ENCODE measurements around the gene WWOX.

WWOX gene

DNA sequence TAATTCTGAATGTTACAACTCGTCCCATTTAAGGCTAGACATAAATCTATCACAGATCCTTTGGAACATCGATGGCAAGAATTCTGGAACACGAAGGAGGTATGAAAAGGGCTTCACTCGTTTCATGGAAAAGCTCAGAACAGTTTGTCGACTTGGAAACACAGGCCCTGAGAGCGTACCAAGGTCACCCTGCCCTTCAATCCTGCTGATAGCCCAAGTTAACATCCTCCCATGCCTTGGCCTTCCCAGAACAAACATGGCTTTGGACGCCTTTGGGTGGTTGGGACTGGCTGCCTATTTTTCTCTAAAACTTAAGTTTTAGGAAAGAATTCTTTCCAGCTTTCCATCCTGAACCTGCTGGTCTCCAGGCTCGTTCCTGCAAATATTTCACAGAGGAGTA, 1105.0 kb downstream of the WWOX start:
- H3K36me3 ChIP-seq (ENCODE audit: control insufficient read depth, insufficient read depth, low read length), result no peaks in the 10 kb centered on the region
- no peak overlapping the region for H2AK5ac ChIP-seq (ENCODE audit: low read length)
- H3K27me3 ChIP-seq (ENCODE audit: insufficient read depth, low read length, poor library complexity), result no peaks in the 10 kb centered on the region
- no peak overlapping the region for H3K9ac ChIP-seq (ENCODE audit: low read length)
- H3K23ac ChIP-seq (ENCODE audit: low read length), result no peak overlapping the region
- no peak overlapping the region for H3K4me2 ChIP-seq (ENCODE audit: low read length)
- H4K8ac ChIP-seq (ENCODE audit: low read depth, low read length), result no peak overlapping the region
- H2BK120ac ChIP-seq (ENCODE audit: low read depth, low read length), result no peak overlapping the region
- H4K5ac ChIP-seq (ENCODE audit: low read length), result no peak overlapping the region
- H3K4me1 ChIP-seq (ENCODE audit: control insufficient read depth, low read depth, low read length), result no peaks in the 10 kb centered on the region
- H3K79me1 ChIP-seq (ENCODE audit: low read length), result no peaks in the 10 kb centered on the region
- H3K79me2 ChIP-seq (ENCODE audit: control insufficient read depth, insufficient read depth, low read length), result no peaks in the 10 kb centered on the region
- no peak overlapping the region for H3K56ac ChIP-seq (ENCODE audit: low read length)
- no peak for DNase-seq
- WGBS (ENCODE audit: extremely low coverage, insufficient coverage, low lambda C conversion rate), result no CpG with 5 or more reads among the region's 8 CpGs
- H3K4me3 ChIP-seq (ENCODE audit: low read length), result no peak overlapping the region
- H3K4ac ChIP-seq (ENCODE audit: low read depth, low read length), result no peak overlapping the region
- H3K18ac ChIP-seq (ENCODE audit: low read length), result no peak overlapping the region
- no peak overlapping the region for H2BK15ac ChIP-seq (replicated peaks; ENCODE audit: low read depth)
- no peak overlapping the region for H3K27ac ChIP-seq (ENCODE audit: low read depth, low read length)
- H2BK5ac ChIP-seq (ENCODE audit: low read length), result no peak overlapping the region

DNA sequence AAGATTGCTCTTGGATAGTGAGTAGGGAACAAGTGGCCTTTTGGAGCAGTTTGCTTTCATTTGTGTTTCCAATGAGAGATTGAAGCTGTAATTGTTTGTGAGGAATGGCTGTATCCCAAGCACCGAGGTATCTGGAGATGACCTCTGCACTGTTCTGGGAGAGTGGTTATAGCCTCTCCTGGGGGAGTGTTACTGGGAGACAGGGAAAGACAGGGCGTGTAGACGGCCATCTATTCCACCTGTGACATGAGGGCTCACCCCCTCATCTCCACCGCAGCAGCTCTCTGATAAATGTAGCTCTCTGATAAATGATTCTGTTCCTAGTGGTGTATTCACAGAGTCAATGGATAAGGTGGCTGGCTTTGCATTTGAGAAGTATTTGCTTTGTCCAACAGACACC, 1107.4 kb downstream of the WWOX start:
- H3K4ac ChIP-seq (ENCODE audit: low read depth, low read length), result no peak overlapping the region
- DNase-seq, result no peak
- H2BK120ac ChIP-seq (ENCODE audit: low read depth, low read length), result no peak overlapping the region
- no peaks in the 10 kb centered on the region for H3K36me3 ChIP-seq (ENCODE audit: control insufficient read depth, insufficient read depth, low read length)
- H3K9ac ChIP-seq (ENCODE audit: low read length), result no peak overlapping the region
- H3K4me1 ChIP-seq (ENCODE audit: control insufficient read depth, low read depth, low read length), result no peaks in the 10 kb centered on the region
- no peak overlapping the region for H3K18ac ChIP-seq (ENCODE audit: low read length)
- H3K4me3 ChIP-seq (ENCODE audit: low read length), result no peak overlapping the region
- no peaks in the 10 kb centered on the region for H3K79me2 ChIP-seq (ENCODE audit: control insufficient read depth, insufficient read depth, low read length)
- H2BK5ac ChIP-seq (ENCODE audit: low read length), result no peak overlapping the region
- no peaks in the 10 kb centered on the region for H3K79me1 ChIP-seq (ENCODE audit: low read length)
- no peak overlapping the region for H3K27ac ChIP-seq (ENCODE audit: low read depth, low read length)
- H4K5ac ChIP-seq (ENCODE audit: low read length), result no peak overlapping the region
- no peak overlapping the region for H3K56ac ChIP-seq (ENCODE audit: low read length)
- no peak overlapping the region for H3K4me2 ChIP-seq (ENCODE audit: low read length)
- no peak overlapping the region for H3K23ac ChIP-seq (ENCODE audit: low read length)
- no CpG with 5 or more reads among the region's 4 CpGs for WGBS (ENCODE audit: extremely low coverage, insufficient coverage, low lambda C conversion rate)
- H3K27me3 ChIP-seq (ENCODE audit: insufficient read depth, low read length, poor library complexity), result no peaks in the 10 kb centered on the region
- H4K8ac ChIP-seq (ENCODE audit: low read depth, low read length), result no peak overlapping the region
- no peak overlapping the region for H2AK5ac ChIP-seq (ENCODE audit: low read length)
- H2BK15ac ChIP-seq (replicated peaks; ENCODE audit: low read depth), result no peak overlapping the region

DNA sequence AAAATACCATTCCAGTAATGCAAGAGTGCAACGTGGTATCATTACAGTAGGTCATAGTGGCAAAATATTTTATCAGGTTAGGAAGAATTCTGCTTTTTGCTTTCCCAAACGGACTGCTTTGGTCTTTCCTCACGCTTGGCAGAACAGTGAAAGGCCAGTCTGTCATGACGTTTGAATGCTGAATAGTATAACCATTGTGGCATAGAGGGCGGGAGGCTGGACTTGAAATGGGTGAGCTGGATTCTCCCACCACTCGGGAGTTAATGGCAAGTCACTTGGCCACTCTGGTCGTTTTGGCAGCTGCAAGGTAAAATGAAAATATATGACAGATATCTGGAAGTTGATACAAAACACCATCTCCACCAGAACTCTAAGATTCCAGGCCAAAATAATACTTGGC, 1109.9 kb downstream of the WWOX start:
- no peak overlapping the region for H3K18ac ChIP-seq (ENCODE audit: low read length)
- H4K8ac ChIP-seq (ENCODE audit: low read depth, low read length), result no peak overlapping the region
- H3K27ac ChIP-seq (ENCODE audit: low read depth, low read length), result no peak overlapping the region
- H3K9ac ChIP-seq (ENCODE audit: low read length), result no peak overlapping the region
- no peaks in the 10 kb centered on the region for H3K79me1 ChIP-seq (ENCODE audit: low read length)
- DNase-seq, result no peak
- H3K4me1 ChIP-seq (ENCODE audit: control insufficient read depth, low read depth, low read length), result peaks cover 2% of the 10 kb centered on the region
- H3K23ac ChIP-seq (ENCODE audit: low read length), result no peak overlapping the region
- no peak overlapping the region for H3K56ac ChIP-seq (ENCODE audit: low read length)
- H3K36me3 ChIP-seq (ENCODE audit: control insufficient read depth, insufficient read depth, low read length), result no peaks in the 10 kb centered on the region
- H3K27me3 ChIP-seq (ENCODE audit: insufficient read depth, low read length, poor library complexity), result no peaks in the 10 kb centered on the region
- no peak overlapping the region for H2AK5ac ChIP-seq (ENCODE audit: low read length)
- H3K4ac ChIP-seq (ENCODE audit: low read depth, low read length), result no peak overlapping the region
- H2BK5ac ChIP-seq (ENCODE audit: low read length), result no peak overlapping the region
- no peak overlapping the region for H4K5ac ChIP-seq (ENCODE audit: low read length)
- H2BK15ac ChIP-seq (replicated peaks; ENCODE audit: low read depth), result no peak overlapping the region
- no peak overlapping the region for H3K4me2 ChIP-seq (ENCODE audit: low read length)
- H2BK120ac ChIP-seq (ENCODE audit: low read depth, low read length), result no peak overlapping the region
- H3K4me3 ChIP-seq (ENCODE audit: low read length), result no peak overlapping the region
- no peaks in the 10 kb centered on the region for H3K79me2 ChIP-seq (ENCODE audit: control insufficient read depth, insufficient read depth, low read length)
- WGBS (ENCODE audit: extremely low coverage, insufficient coverage, low lambda C conversion rate), result no CpG with 5 or more reads among the region's 7 CpGs

DNA sequence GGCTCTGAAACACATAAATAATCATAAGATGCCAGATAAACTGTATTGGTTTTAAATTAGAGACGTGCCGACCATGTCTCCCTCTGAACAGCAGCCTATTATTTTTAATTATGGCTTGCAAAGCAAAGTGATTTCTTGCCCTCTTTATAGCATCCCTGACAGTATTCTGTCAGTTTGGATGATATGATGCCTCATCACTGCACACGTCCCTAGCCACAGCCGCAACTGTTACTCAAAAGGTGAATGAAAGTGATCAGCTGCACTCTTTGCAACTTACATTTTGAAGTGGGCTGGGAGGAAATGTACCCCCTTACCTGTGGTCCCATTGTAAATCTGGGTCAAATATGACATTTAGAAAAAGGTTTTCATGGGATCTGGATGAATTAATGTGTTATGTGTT, 1111.2 kb downstream of the WWOX start:
- H3K9ac ChIP-seq (ENCODE audit: low read length), result no peak overlapping the region
- H2BK15ac ChIP-seq (replicated peaks; ENCODE audit: low read depth), result no peak overlapping the region
- no peak overlapping the region for H4K8ac ChIP-seq (ENCODE audit: low read depth, low read length)
- no peaks in the 10 kb centered on the region for H3K36me3 ChIP-seq (ENCODE audit: control insufficient read depth, insufficient read depth, low read length)
- H2BK120ac ChIP-seq (ENCODE audit: low read depth, low read length), result no peak overlapping the region
- no peak overlapping the region for H3K23ac ChIP-seq (ENCODE audit: low read length)
- no peak overlapping the region for H4K5ac ChIP-seq (ENCODE audit: low read length)
- no CpG with 5 or more reads among the region's 4 CpGs for WGBS (ENCODE audit: extremely low coverage, insufficient coverage, low lambda C conversion rate)
- no peak overlapping the region for H3K4ac ChIP-seq (ENCODE audit: low read depth, low read length)
- no peak overlapping the region for H3K56ac ChIP-seq (ENCODE audit: low read length)
- DNase-seq, result no peak
- H3K79me2 ChIP-seq (ENCODE audit: control insufficient read depth, insufficient read depth, low read length), result no peaks in the 10 kb centered on the region
- no peak overlapping the region for H3K27ac ChIP-seq (ENCODE audit: low read depth, low read length)
- no peak overlapping the region for H2BK5ac ChIP-seq (ENCODE audit: low read length)
- H3K4me2 ChIP-seq (ENCODE audit: low read length), result no peak overlapping the region
- H3K18ac ChIP-seq (ENCODE audit: low read length), result no peak overlapping the region
- no peak overlapping the region for H2AK5ac ChIP-seq (ENCODE audit: low read length)
- no peaks in the 10 kb centered on the region for H3K27me3 ChIP-seq (ENCODE audit: insufficient read depth, low read length, poor library complexity)
- H3K4me3 ChIP-seq (ENCODE audit: low read length), result no peak overlapping the region
- no peaks in the 10 kb centered on the region for H3K79me1 ChIP-seq (ENCODE audit: low read length)
- H3K4me1 ChIP-seq (ENCODE audit: control insufficient read depth, low read depth, low read length), result peaks cover 2% of the 10 kb centered on the region

DNA sequence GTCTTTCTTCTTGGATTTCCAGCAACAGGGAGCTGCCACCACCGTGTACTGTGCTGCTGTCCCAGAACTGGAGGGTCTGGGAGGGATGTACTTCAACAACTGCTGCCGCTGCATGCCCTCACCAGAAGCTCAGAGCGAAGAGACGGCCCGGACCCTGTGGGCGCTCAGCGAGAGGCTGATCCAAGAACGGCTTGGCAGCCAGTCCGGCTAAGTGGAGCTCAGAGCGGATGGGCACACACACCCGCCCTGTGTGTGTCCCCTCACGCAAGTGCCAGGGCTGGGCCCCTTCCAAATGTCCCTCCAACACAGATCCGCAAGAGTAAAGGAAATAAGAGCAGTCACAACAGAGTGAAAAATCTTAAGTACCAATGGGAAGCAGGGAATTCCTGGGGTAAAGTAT, 1112.1 kb downstream of the WWOX start:
- Histone ChIP-seq H3K4me1 (ENCODE audit: control insufficient read depth, low read depth, low read length) (peaks cover 2% of the 10 kb centered on the region), H2AK5ac (ENCODE audit: low read length) (no peak overlapping the region), H2BK120ac (ENCODE audit: low read depth, low read length) (no peak overlapping the region), H2BK5ac (ENCODE audit: low read length) (no peak overlapping the region), H3K18ac (ENCODE audit: low read length) (no peak overlapping the region), H4K8ac (ENCODE audit: low read depth, low read length) (no peak overlapping the region), H3K4ac (ENCODE audit: low read depth, low read length) (no peak overlapping the region), H3K9ac (ENCODE audit: low read length) (no peak overlapping the region), H3K36me3 (ENCODE audit: control insufficient read depth, insufficient read depth, low read length) (no peaks in the 10 kb centered on the region), H3K79me2 (ENCODE audit: control insufficient read depth, insufficient read depth, low read length) (no peaks in the 10 kb centered on the region), H3K56ac (ENCODE audit: low read length) (no peak overlapping the region), H3K27me3 (ENCODE audit: insufficient read depth, low read length, poor library complexity) (no peaks in the 10 kb centered on the region), H3K4me2 (ENCODE audit: low read length) (no peak overlapping the region), H2BK15ac (replicated peaks; ENCODE audit: low read depth) (no peak overlapping the region), H4K5ac (ENCODE audit: low read length) (no peak overlapping the region), H3K27ac (ENCODE audit: low read depth, low read length) (no peak overlapping the region), H3K79me1 (ENCODE audit: low read length) (no peaks in the 10 kb centered on the region), H3K4me3 (ENCODE audit: low read length) (no peak overlapping the region), H3K23ac (ENCODE audit: low read length) (no peak overlapping the region)
- DNase-seq, result no peak
- WGBS (ENCODE audit: extremely low coverage, insufficient coverage, low lambda C conversion rate), result no CpG with 5 or more reads among the region's 13 CpGs

DNA sequence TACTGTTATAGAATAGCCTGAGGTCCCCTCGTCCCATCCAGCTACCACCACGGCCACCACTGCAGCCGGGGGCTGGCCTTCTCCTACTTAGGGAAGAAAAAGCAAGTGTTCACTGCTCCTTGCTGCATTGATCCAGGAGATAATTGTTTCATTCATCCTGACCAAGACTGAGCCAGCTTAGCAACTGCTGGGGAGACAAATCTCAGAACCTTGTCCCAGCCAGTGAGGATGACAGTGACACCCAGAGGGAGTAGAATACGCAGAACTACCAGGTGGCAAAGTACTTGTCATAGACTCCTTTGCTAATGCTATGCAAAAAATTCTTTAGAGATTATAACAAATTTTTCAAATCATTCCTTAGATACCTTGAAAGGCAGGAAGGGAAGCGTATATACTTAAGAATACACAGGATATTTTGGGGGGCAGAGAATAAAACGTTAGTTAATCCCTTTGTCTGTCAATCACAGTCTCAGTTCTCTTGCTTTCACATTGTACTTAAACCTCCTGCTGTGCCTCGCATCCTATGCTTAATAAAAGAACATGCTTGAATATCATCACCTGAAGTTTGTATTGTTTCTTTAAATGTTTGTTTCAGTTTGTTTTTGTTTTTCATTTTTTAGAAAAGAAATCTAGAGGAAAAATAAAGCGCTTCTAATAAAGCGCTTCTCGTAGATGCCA, 1112.8 kb downstream of the WWOX start:
- DNase-seq, result no peak
- no CpG with 5 or more reads among the region's 10 CpGs for whole genome bisulfite sequencing (ENCODE audit: extremely low coverage, insufficient coverage, low lambda C conversion rate)
- H2AK5ac ChIP-seq (ENCODE audit: low read length), result no peak overlapping the region

More for the DNA sequence above, 1112.8 kb downstream of the WWOX start:
- H2BK5ac ChIP-seq (ENCODE audit: low read length), result no peak overlapping the region
- H3K23ac ChIP-seq (ENCODE audit: low read length), result no peak overlapping the region
- no peak overlapping the region for H3K4me3 ChIP-seq (ENCODE audit: low read length)
- no peak overlapping the region for H2BK15ac ChIP-seq (replicated peaks; ENCODE audit: low read depth)
- no peak overlapping the region for H2BK120ac ChIP-seq (ENCODE audit: low read depth, low read length)
- H3K4me2 ChIP-seq (ENCODE audit: low read length), result no peak overlapping the region
- H3K56ac ChIP-seq (ENCODE audit: low read length), result no peak overlapping the region
- no peak overlapping the region for H4K8ac ChIP-seq (ENCODE audit: low read depth, low read length)
- no peak overlapping the region for H3K9ac ChIP-seq (ENCODE audit: low read length)
- H3K79me2 ChIP-seq (ENCODE audit: control insufficient read depth, insufficient read depth, low read length), result no peaks in the 10 kb centered on the region
- no peaks in the 10 kb centered on the region for H3K27me3 ChIP-seq (ENCODE audit: insufficient read depth, low read length, poor library complexity)
- H3K18ac ChIP-seq (ENCODE audit: low read length), result no peak overlapping the region
- no peaks in the 10 kb centered on the region for H3K36me3 ChIP-seq (ENCODE audit: control insufficient read depth, insufficient read depth, low read length)
- H4K5ac ChIP-seq (ENCODE audit: low read length), result no peak overlapping the region
- peaks cover 2% of the 10 kb centered on the region for H3K4me1 ChIP-seq (ENCODE audit: control insufficient read depth, low read depth, low read length)
- H3K4ac ChIP-seq (ENCODE audit: low read depth, low read length), result no peak overlapping the region
- H3K79me1 ChIP-seq (ENCODE audit: low read length), result no peaks in the 10 kb centered on the region
- no peak overlapping the region for H3K27ac ChIP-seq (ENCODE audit: low read depth, low read length)

Data from mesendoderm (in vitro differentiated cells).